Neural cell (in vitro differentiated cells): Measurements from ENCODE around the gene MANF. TPM values are rescaled to one million over a fixed set of nuclear protein-coding genes. Genes with fewer than 3 reads are reported as not detected.

Experiments used
- H2AFZ ChIP-seq: fragments of 200-600, 300-800 bp; sonication (generic), shearing (Covaris generic); 2 replicates; pipeline ENCODE4 v1.6.0; 2014; ENCODE audit warnings: low read depth, mild to moderate bottlenecking, antibody characterized with exemption, low read length, moderate library complexity
- H3F3A ChIP-seq: fragments of 200-600 bp; shearing (Covaris generic); 2 replicates; pipeline ENCODE4 v1.6.1; 2016; ENCODE audit warnings: mild to moderate bottlenecking, moderate library complexity, mixed read lengths, antibody characterized with exemption, low read length; ENCODE audit not compliant: insufficient read depth, poor library complexity, severe bottlenecking
- H3K27ac ChIP-seq: fragments of 200-600, 300-800 bp; sonication (generic), shearing (Covaris generic); 2 replicates; pipeline ENCODE4 v1.5.1; 2014; ENCODE audit warnings: mild to moderate bottlenecking, low read length, moderate library complexity
- H3K27me3 ChIP-seq: fragments of 300-800, 200-600 bp; sonication (generic), shearing (Covaris generic); 2 replicates; pipeline ENCODE4 v1.6.0; 2014; ENCODE audit warnings: mild to moderate bottlenecking, low read depth, low read length, moderate library complexity; ENCODE audit not compliant: insufficient read depth
- H3K36me3 ChIP-seq: fragments of 300-800, 200-600 bp; sonication (generic), shearing (Covaris generic); 2 replicates; pipeline ENCODE4 v1.5.1; 2014; ENCODE audit warnings: mild to moderate bottlenecking, antibody characterized with exemption, low read length, moderate library complexity; ENCODE audit not compliant: insufficient read depth
- H3K4me2 ChIP-seq: fragments of 300-800, 200-600 bp; sonication (generic), shearing (Covaris generic); 2 replicates; pipeline ENCODE4 v1.6.0; 2014; ENCODE audit warnings: mild to moderate bottlenecking, low read length
- H3K4me3 ChIP-seq: fragments of 300-800, 200-600 bp; sonication (generic), shearing (Covaris generic); 2 replicates; pipeline ENCODE4 v1.5.1; 2014; ENCODE audit warnings: mild to moderate bottlenecking, low read length, moderate library complexity
- H3K79me2 ChIP-seq: fragments of 200-600 bp; shearing (Covaris generic); replicated peaks from 2 replicates; pipeline ENCODE4 v1.6.0; 2014; ENCODE audit warnings: mild to moderate bottlenecking, low read length, moderate library complexity; ENCODE audit not compliant: insufficient read depth
- H3K9ac ChIP-seq: fragments of 300-800, 200-600 bp; sonication (generic), shearing (Covaris generic); 2 replicates; pipeline ENCODE4 v1.6.1; 2016; ENCODE audit warnings: mild to moderate bottlenecking, low read length, mixed read lengths
- H3K9me2 ChIP-seq: fragments of 200-600 bp; shearing (Covaris generic); 2 replicates; pipeline ENCODE4 v1.6.1; 2016; ENCODE audit warnings: mild to moderate bottlenecking, low read length, mixed read lengths; ENCODE audit not compliant: insufficient read depth
- H3K9me3 ChIP-seq: fragments of 200-600, 300-800 bp; sonication (generic), shearing (Covaris generic); 2 replicates; pipeline ENCODE4 v1.6.1; 2016; ENCODE audit warnings: mild to moderate bottlenecking, mixed run types, low read length, moderate library complexity, mixed read lengths
- H4K20me1 ChIP-seq: fragments of 200-600 bp; shearing (Covaris generic); 2 replicates; pipeline ENCODE4 v1.6.1; 2016; ENCODE audit warnings: mild to moderate bottlenecking, mixed run types; ENCODE audit not compliant: insufficient read depth
- CTCF ChIP-seq: fragments of 450-650 bp; IDR thresholded peaks from 2 replicates; pipeline ENCODE4 v1.5.1; 2014; ENCODE audit warnings: antibody characterized with exemption, mild to moderate bottlenecking, moderate library complexity; ENCODE audit not compliant: poor library complexity, severe bottlenecking
- EP300 ChIP-seq: fragments of 450-650 bp; conservative IDR thresholded peaks from 2 replicates; pipeline ENCODE4 v1.6.1; 2014; ENCODE audit warnings: antibody characterized with exemption, mild to moderate bottlenecking, moderate library complexity; ENCODE audit not compliant: poor library complexity, severe bottlenecking
- EZH2 ChIP-seq: fragments of 200-600, 300-800 bp; shearing (Covaris generic), sonication (generic); IDR thresholded peaks from 2 replicates; pipeline ENCODE4 v1.6.1; 2014; ENCODE audit warnings: antibody characterized with exemption, low read length, borderline replicate concordance, mild to moderate bottlenecking; ENCODE audit not compliant: insufficient read depth, poor library complexity, severe bottlenecking
- MXI1 ChIP-seq: fragments of 450-650 bp; conservative IDR thresholded peaks from 2 replicates; pipeline ENCODE4 v1.6.1; 2014; ENCODE audit warnings: antibody characterized with exemption, mild to moderate bottlenecking; ENCODE audit not compliant: poor library complexity, severe bottlenecking
- POLR2AphosphoS5 ChIP-seq: IDR thresholded peaks from 2 replicates; pipeline ENCODE4 v1.6.1; 2012
- RAD21 ChIP-seq: fragments of 450-650 bp; conservative IDR thresholded peaks from 2 replicates; pipeline ENCODE4 v1.6.1; 2014; ENCODE audit warnings: antibody characterized with exemption, mild to moderate bottlenecking, moderate library complexity
- REST ChIP-seq: IDR thresholded peaks from 2 replicates; pipeline ENCODE4 v1.6.1; 2012; ENCODE audit warnings: borderline replicate concordance
- SMC3 ChIP-seq: fragments of 450-650 bp; conservative IDR thresholded peaks from 2 replicates; pipeline ENCODE4 v1.6.1; 2014; ENCODE audit warnings: antibody characterized with exemption, mild to moderate bottlenecking, moderate library complexity; ENCODE audit not compliant: poor library complexity
- TAF1 ChIP-seq: IDR thresholded peaks from 2 replicates; pipeline ENCODE4 v1.6.1; 2012; ENCODE audit warnings: low read depth
- polyA plus RNA-seq: library from polyadenylated mRNA; depleted of rRNA; stranded (reverse); fragments of >200 nt; gene quantifications from 2 replicates; pipeline ENCODE4 v1.2.3, GENCODE V29; 2014

MANF gene
- polyA plus RNA-seq, 1 donor from 2014 or later, result 77.3 TPM

GRCh38 chr3:51378726-51379125 lies 6.4 kb upstream of the MANF start:
- no peaks in the 10 kb centered on the region for H3K9me3 ChIP-seq
- H3K9ac ChIP-seq, result no peak overlapping the region
- no peaks in the 10 kb centered on the region for H3F3A ChIP-seq
- no peak overlapping the region for H3K4me3 ChIP-seq
- H3K27ac ChIP-seq, result no peak overlapping the region
- H3K9me2 ChIP-seq, result no peaks in the 10 kb centered on the region
- no peak overlapping the region for H2AFZ ChIP-seq
- no peak overlapping the region for H3K4me2 ChIP-seq
- TF ChIP-seq RAD21 (no peak), EP300 (no peak), SMC3 (no peak), MXI1 (no peak), EZH2 (no peak), POLR2AphosphoS5 (no peak), TAF1 (no peak), CTCF (no peak), REST (no peak)
- H3K36me3 ChIP-seq, result no peaks in the 10 kb centered on the region
- H3K27me3 ChIP-seq, result no peaks in the 10 kb centered on the region
- H3K79me2 ChIP-seq, result peaks cover 7% of the 10 kb centered on the region
- H4K20me1 ChIP-seq, result no peaks in the 10 kb centered on the region

- TF ChIP-seq POLR2AphosphoS5 (no peak), SMC3 (no peak), REST (no peak), EZH2 (no peak), CTCF (no peak), RAD21 (no peak), EP300 (no peak), MXI1 (no peak), TAF1 (no peak)
- Histone ChIP-seq H3K79me2 (peaks cover 9% of the 10 kb centered on the region), H3K9me3 (no peaks in the 10 kb centered on the region), H3K4me2 (no peak overlapping the region), H3K4me3 (no peak overlapping the region), H3F3A (no peaks in the 10 kb centered on the region), H3K36me3 (no peaks in the 10 kb centered on the region), H4K20me1 (no peaks in the 10 kb centered on the region), H3K9ac (no peak overlapping the region), H3K27me3 (no peaks in the 10 kb centered on the region), H2AFZ (no peak overlapping the region), H3K9me2 (no peaks in the 10 kb centered on the region), H3K27ac (no peak overlapping the region)
These were observed 5.8 kb upstream of the MANF start for GRCh38 chr3:51379301-51379700.
